Nephron (organoid): Measurements from ENCODE around the gene FAM241A.
A peak's percentile ranks its signal among the peaks of the same experiment; 100 is the strongest.

Source experiments
- H3K27ac Mint-ChIP-seq, 3 experiments: 2 replicates each; pipeline ENCODE4 v1.8.0; 2020; ENCODE audit warnings: mixed read lengths in 3 of 3, mild to moderate bottlenecking in 2 of 3, moderate library complexity in 1 of 3
- H3K27me3 Mint-ChIP-seq: 2 replicates; pipeline ENCODE4 v1.8.0; 2021; ENCODE audit warnings: low read depth, mild to moderate bottlenecking, moderate library complexity, mixed read lengths
- H3K36me3 Mint-ChIP-seq: 2 replicates; pipeline ENCODE4 v1.8.0; 2020; ENCODE audit warnings: low read depth, mixed read lengths
- H3K4me1 Mint-ChIP-seq: 2 replicates; pipeline ENCODE4 v1.8.0; 2020; ENCODE audit warnings: mixed read lengths
- H3K4me3 Mint-ChIP-seq, 3 experiments: 2 replicates each; pipeline ENCODE4 v1.8.0; 2020; ENCODE audit warnings: mild to moderate bottlenecking in 3 of 3, mixed read lengths in 3 of 3, moderate library complexity in 2 of 3
- H3K9me3 Mint-ChIP-seq: 2 replicates; pipeline ENCODE4 v1.8.0; 2020; ENCODE audit warnings: mixed read lengths
- TF ChIP-seq, protein P1 (sequence below), 3 experiments: fragments of 200-600 bp; sonication (generic); IDR thresholded peaks; one replicate each; pipeline ENCODE4 v1.5.0; 2021; ENCODE audit warnings: antibody characterized with exemption in 3 of 3; ENCODE audit not compliant: unreplicated experiment in 3 of 3

Gene FAM241A

DNA sequence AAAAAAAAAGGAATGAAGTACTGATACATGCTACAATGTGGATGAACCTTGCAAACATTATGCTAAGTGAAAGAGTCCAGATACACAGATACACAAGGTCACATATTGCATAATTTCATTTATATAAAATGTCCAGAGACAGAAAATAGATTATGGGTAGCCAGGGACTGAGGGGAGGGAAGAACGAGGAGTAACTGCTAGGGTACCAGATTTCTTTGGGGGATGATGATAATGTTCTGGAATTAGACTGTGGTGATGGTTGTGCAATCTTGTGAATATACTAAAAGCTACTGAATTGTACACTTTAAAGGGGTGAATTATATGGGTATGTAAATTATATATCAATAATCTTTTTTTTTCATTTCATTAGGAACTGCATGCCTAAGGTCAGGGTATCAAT, 65.5 kb downstream of the FAM241A start:
- TF ChIP-seq, protein P1, sequence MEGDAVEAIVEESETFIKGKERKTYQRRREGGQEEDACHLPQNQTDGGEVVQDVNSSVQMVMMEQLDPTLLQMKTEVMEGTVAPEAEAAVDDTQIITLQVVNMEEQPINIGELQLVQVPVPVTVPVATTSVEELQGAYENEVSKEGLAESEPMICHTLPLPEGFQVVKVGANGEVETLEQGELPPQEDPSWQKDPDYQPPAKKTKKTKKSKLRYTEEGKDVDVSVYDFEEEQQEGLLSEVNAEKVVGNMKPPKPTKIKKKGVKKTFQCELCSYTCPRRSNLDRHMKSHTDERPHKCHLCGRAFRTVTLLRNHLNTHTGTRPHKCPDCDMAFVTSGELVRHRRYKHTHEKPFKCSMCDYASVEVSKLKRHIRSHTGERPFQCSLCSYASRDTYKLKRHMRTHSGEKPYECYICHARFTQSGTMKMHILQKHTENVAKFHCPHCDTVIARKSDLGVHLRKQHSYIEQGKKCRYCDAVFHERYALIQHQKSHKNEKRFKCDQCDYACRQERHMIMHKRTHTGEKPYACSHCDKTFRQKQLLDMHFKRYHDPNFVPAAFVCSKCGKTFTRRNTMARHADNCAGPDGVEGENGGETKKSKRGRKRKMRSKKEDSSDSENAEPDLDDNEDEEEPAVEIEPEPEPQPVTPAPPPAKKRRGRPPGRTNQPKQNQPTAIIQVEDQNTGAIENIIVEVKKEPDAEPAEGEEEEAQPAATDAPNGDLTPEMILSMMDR (IDR thresholded peaks at IDR 0.05; ENCODE audit: unreplicated experiment in 3 of 3): no peak
- Mint-ChIP-seq H3K27me3 (peaks cover 4% of the 10 kb centered on the region), H3K36me3 (no peaks in the 10 kb centered on the region), H3K4me3 (no peak overlapping the region), H3K9me3 (no peaks in the 10 kb centered on the region), H3K4me1 (no peaks in the 10 kb centered on the region), H3K27ac (no peak overlapping the region)

DNA sequence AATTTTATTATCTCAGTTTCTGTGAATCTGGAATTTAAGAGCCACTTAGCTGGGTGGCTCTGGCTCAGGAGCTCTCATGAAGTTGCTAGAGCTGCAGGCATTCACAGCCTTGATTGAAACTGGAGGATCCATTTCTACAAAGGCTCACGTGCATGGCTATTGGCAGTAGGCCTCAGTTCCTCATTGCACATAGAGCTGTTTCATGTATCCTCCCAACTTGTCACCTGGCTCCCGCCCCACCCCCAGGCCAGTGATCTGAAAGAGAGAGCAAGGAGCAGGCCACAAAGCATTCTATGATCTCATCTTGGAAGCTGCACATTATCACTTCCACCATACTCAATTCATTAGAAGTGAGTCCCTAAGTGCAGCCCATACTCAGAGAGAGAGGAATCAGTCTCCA, 67.8 kb downstream of the FAM241A start:
- Mint-ChIP-seq H3K4me1 (no peaks in the 10 kb centered on the region), H3K4me3 (no peak overlapping the region), H3K27me3 (peaks cover 4% of the 10 kb centered on the region), H3K9me3 (no peaks in the 10 kb centered on the region), H3K36me3 (no peaks in the 10 kb centered on the region), H3K27ac (no peak overlapping the region)
- TF ChIP-seq, protein P1 (IDR thresholded peaks at IDR 0.05; ENCODE audit: unreplicated experiment in 3 of 3): no peak

DNA sequence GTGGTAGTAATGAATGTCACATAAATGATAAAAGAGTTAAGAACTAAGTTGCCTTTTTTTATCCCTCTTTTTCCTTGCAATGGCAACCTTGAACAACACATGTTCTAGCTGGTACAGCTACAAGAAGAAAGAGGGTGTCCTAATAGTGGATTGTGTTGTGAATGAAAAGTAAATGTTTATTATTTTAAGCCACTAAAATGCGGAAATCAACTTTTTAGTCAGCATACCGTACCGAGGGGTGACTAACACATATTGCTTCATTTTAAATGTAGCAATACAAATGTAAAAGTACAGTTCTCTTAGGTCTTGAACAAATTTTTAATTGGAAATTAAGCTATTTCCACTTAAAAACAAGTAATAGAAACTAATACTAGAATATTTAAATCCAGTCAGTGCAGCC, 68.6 kb downstream of the FAM241A start:
- Mint-ChIP-seq H3K4me1 (no peaks in the 10 kb centered on the region), H3K36me3 (no peaks in the 10 kb centered on the region), H3K27me3 (peaks cover 4% of the 10 kb centered on the region), H3K9me3 (no peaks in the 10 kb centered on the region), H3K27ac (no peak overlapping the region), H3K4me3 (no peak overlapping the region)
- TF ChIP-seq, protein P1 (IDR thresholded peaks at IDR 0.05; ENCODE audit: unreplicated experiment in 3 of 3): no peak

GRCh38 chr4:112214390-112215264, 69.4 kb downstream of the FAM241A start:
- H3K36me3 Mint-ChIP-seq: no peaks in the 10 kb centered on the region
- no peaks in the 10 kb centered on the region for H3K9me3 Mint-ChIP-seq
- H3K27me3 Mint-ChIP-seq: peaks cover 4% of the 10 kb centered on the region
- H3K4me1 Mint-ChIP-seq: no peaks in the 10 kb centered on the region
- no peak overlapping the region for H3K4me3 Mint-ChIP-seq
- no peak overlapping the region for H3K27ac Mint-ChIP-seq
- TF ChIP-seq, protein P1 (IDR thresholded peaks at IDR 0.05; ENCODE audit: unreplicated experiment in 3 of 3): peak; percentile 25 to 44 (median 35)

- Mint-ChIP-seq H3K27me3 (peaks cover 4% of the 10 kb centered on the region), H3K36me3 (no peaks in the 10 kb centered on the region), H3K27ac (no peak overlapping the region), H3K4me3 (no peak overlapping the region), H3K9me3 (peaks cover 3% of the 10 kb centered on the region), H3K4me1 (no peaks in the 10 kb centered on the region)
- TF ChIP-seq, protein P1 (IDR thresholded peaks at IDR 0.05; ENCODE audit: unreplicated experiment in 3 of 3): no peak
Observed at GRCh38 chr4:112219826-112220366, 74.6 kb downstream of the FAM241A start.
